H1 (cell line): ENCODE measurements around the gene ACTG1. TPM values are rescaled to one million over a fixed set of nuclear protein-coding genes. Genes with fewer than 3 reads are reported as not detected.

Experiments
- CTCF ChIA-PET: fragments of 300-600 bp; sonication (Branson Sonifier 250); formaldehyde crosslinking; loops from one replicate; lab custom pipeline; 2021; ENCODE audit not compliant: partially characterized antibody; lab: Charles Lee
- POLR2A ChIA-PET: fragments of 300-600 bp; sonication (Branson Sonifier 250); formaldehyde crosslinking; loops from one replicate; lab custom pipeline; 2021; ENCODE audit warnings: inconsistent platforms; ENCODE audit not compliant: partially characterized antibody; lab: Charles Lee
- DNase-seq, 2 experiments: peaks; one replicate each; pipeline versions ENCODE4 v3.0.0 to v3.0.0-alpha.2; 2010 to 2022; ENCODE audit warnings: low spot score in 2 of 2, low read depth in 1 of 2, mixed read lengths in 1 of 2
- FAIRE-seq: peaks from 2 replicates; lab custom pipeline; 2011; peaks lifted over from hg19 to GRCh38; lab: Jason Lieb, UNC
- H2AFZ ChIP-seq: 2 replicates; pipeline ENCODE4 v1.8.1; 2012; ENCODE audit warnings: low read length, inconsistent platforms
- H2AK5ac ChIP-seq: 2 replicates; pipeline ENCODE4 v1.6.1; 2013; ENCODE audit warnings: low read depth, low read length
- H2BK120ac ChIP-seq: replicated peaks from 2 replicates; pipeline ENCODE3; 2013; ENCODE audit warnings: low read depth, low read length, inconsistent platforms
- H2BK12ac ChIP-seq: 2 replicates; pipeline ENCODE4 v1.6.1; 2013; ENCODE audit warnings: low read depth, low read length
- H2BK15ac ChIP-seq: 2 replicates; pipeline ENCODE4 v1.6.1; 2013; ENCODE audit warnings: low read length
- H2BK20ac ChIP-seq: 2 replicates; pipeline ENCODE4 v1.6.1; 2013; ENCODE audit warnings: low read length
- H2BK5ac ChIP-seq: 2 replicates; pipeline ENCODE4 v1.6.1; 2013; ENCODE audit warnings: low read depth, low read length
- H3K14ac ChIP-seq: 2 replicates; pipeline ENCODE4 v1.6.1; 2013; ENCODE audit warnings: inconsistent platforms; ENCODE audit not compliant: insufficient read length
- H3K18ac ChIP-seq: 2 replicates; pipeline ENCODE4 v1.6.1; 2013; ENCODE audit warnings: low read length; ENCODE audit errors: extremely low read depth
- H3K23ac ChIP-seq: 2 replicates; pipeline ENCODE4 v1.6.1; 2013; ENCODE audit warnings: inconsistent platforms; ENCODE audit not compliant: insufficient read length
- H3K23me2 ChIP-seq: 2 replicates; pipeline ENCODE4 v1.6.1; 2013; ENCODE audit warnings: low read depth, low read length
- H3K27ac ChIP-seq: 2 replicates; pipeline ENCODE4 v1.6.1; 2011; ENCODE audit warnings: low read depth, low read length, inconsistent platforms
- H3K27me3 ChIP-seq, 4 experiments: replicated peaks in 1 of 4; 1 replicate in 1 of 4; 2 replicates in 3 of 4; pipeline versions ENCODE4 v1.6.1 to v1.8.1; 2011 to 2013; ENCODE audit warnings: low read length in 3 of 4, mild to moderate bottlenecking in 3 of 4, inconsistent platforms in 2 of 4, mixed read lengths in 2 of 4, moderate library complexity in 1 of 4; ENCODE audit not compliant: control insufficient read depth in 3 of 4, insufficient read depth in 3 of 4; ENCODE audit errors: extremely low read depth in 1 of 4
- H3K36me3 ChIP-seq, 4 experiments: 2 replicates each; pipeline versions ENCODE4 v1.6.1 to v1.8.1; 2011 to 2013; ENCODE audit warnings: mild to moderate bottlenecking in 4 of 4, low read length in 3 of 4, moderate library complexity in 2 of 4, control low read depth in 1 of 4, inconsistent platforms in 1 of 4; ENCODE audit not compliant: insufficient read depth in 4 of 4, control insufficient read depth in 2 of 4
- H3K4ac ChIP-seq: replicated peaks from 2 replicates; pipeline ENCODE3; 2013; ENCODE audit warnings: low read length, low read depth, mixed read lengths, inconsistent platforms; ENCODE audit not compliant: insufficient read length
- H3K4me1 ChIP-seq, 4 experiments: replicated peaks in 1 of 4; 1 replicate in 1 of 4; 2 replicates in 3 of 4; pipeline versions ENCODE4 v1.6.1 to v1.8.1; 2011 to 2013; ENCODE audit warnings: low read length in 3 of 4, inconsistent platforms in 2 of 4, mixed read lengths in 1 of 4; ENCODE audit not compliant: insufficient read depth in 4 of 4, control insufficient read depth in 3 of 4
- H3K4me2 ChIP-seq, 2 experiments: 2 replicates each; pipeline versions ENCODE4 v1.6.1 to v1.8.1; 2011 to 2013; ENCODE audit warnings: low read depth in 2 of 2, low read length in 2 of 2, control low read depth in 1 of 2, inconsistent platforms in 1 of 2, mild to moderate bottlenecking in 1 of 2; ENCODE audit not compliant: insufficient read depth in 1 of 2
- H3K4me3 ChIP-seq, 4 experiments: fragments of 200-600, 300-600 bp in 1 of 4; sonication (generic), shearing (Covaris generic), sonication (Bioruptor Twin) in 1 of 4; 2 replicates each; pipeline versions ENCODE4 v1.5.1 to v1.8.1; 2011 to 2016; ENCODE audit warnings: low read length in 4 of 4, low read depth in 3 of 4, control low read depth in 2 of 4, inconsistent platforms in 2 of 4, mild to moderate bottlenecking in 2 of 4, mixed read lengths in 1 of 4, moderate library complexity in 1 of 4; ENCODE audit not compliant: insufficient read depth in 2 of 4; ENCODE audit errors: extremely low read depth in 1 of 4
- H3K56ac ChIP-seq: replicated peaks from 2 replicates; pipeline ENCODE3; 2013; ENCODE audit warnings: low read depth, mild to moderate bottlenecking, mixed read lengths, low read length, inconsistent platforms; ENCODE audit not compliant: insufficient read length
- H3K79me1 ChIP-seq: 2 replicates; pipeline ENCODE4 v1.6.1; 2013; ENCODE audit warnings: low read depth, low read length, control low read depth
- H3K79me2 ChIP-seq, 2 experiments: 2 replicates each; pipeline versions ENCODE4 v1.6.1 to v1.8.1; 2012 to 2013; ENCODE audit warnings: low read length in 2 of 2, mild to moderate bottlenecking in 2 of 2, inconsistent platforms in 1 of 2; ENCODE audit not compliant: insufficient read depth in 2 of 2, control insufficient read depth in 1 of 2
- H3K9ac ChIP-seq, 4 experiments: replicated peaks in 1 of 4; 1 replicate in 1 of 4; 2 replicates in 3 of 4; pipeline versions ENCODE4 v1.6.1 to v1.8.1; 2011 to 2013; ENCODE audit warnings: low read depth in 3 of 4, low read length in 3 of 4, control low read depth in 2 of 4, mild to moderate bottlenecking in 2 of 4, moderate library complexity in 2 of 4, inconsistent platforms in 1 of 4; ENCODE audit errors: extremely low read depth in 1 of 4
- H3K9me3 ChIP-seq, 2 experiments: 2 replicates each; pipeline versions ENCODE4 v1.6.1 to v1.8.1; 2012 to 2013; ENCODE audit warnings: mild to moderate bottlenecking in 2 of 2, moderate library complexity in 2 of 2, control low read depth in 1 of 2, inconsistent platforms in 1 of 2, low read depth in 1 of 2, low read length in 1 of 2, mixed read lengths in 1 of 2; ENCODE audit not compliant: insufficient read depth in 2 of 2
- H4K20me1 ChIP-seq, 2 experiments: replicated peaks in 1 of 2; 2 replicates each; pipeline versions ENCODE3 to v1.8.1; 2011 to 2013; ENCODE audit warnings: inconsistent platforms in 2 of 2, low read length in 2 of 2, mild to moderate bottlenecking in 1 of 2; ENCODE audit not compliant: insufficient read depth in 2 of 2, control insufficient read depth in 1 of 2
- H4K5ac ChIP-seq: 2 replicates; pipeline ENCODE4 v1.6.1; 2013; ENCODE audit warnings: low read length, low read depth, mixed read lengths, inconsistent platforms; ENCODE audit not compliant: insufficient read length
- H4K8ac ChIP-seq: 2 replicates; pipeline ENCODE4 v1.8.0; 2013; ENCODE audit warnings: mild to moderate bottlenecking, moderate library complexity, low read length, inconsistent platforms; ENCODE audit not compliant: insufficient read depth; ENCODE audit errors: extremely low read depth
- H4K91ac ChIP-seq: replicated peaks from 2 replicates; pipeline ENCODE3; 2013; ENCODE audit warnings: low read length, mixed read lengths, inconsistent platforms; ENCODE audit not compliant: insufficient read length
- GABPA ChIP-seq: IDR thresholded peaks from 2 replicates; pipeline ENCODE4 v1.6.1; 2011; ENCODE audit warnings: mild to moderate bottlenecking, low read length, moderate library complexity, borderline replicate concordance; ENCODE audit not compliant: insufficient read depth
- PHF8 ChIP-seq: fragments of 200-600 bp; sonication (generic); conservative IDR thresholded peaks from 2 replicates; pipeline ENCODE4 v1.7.1; 2012; ENCODE audit warnings: low read depth, mild to moderate bottlenecking, inconsistent platforms, low read length, moderate library complexity
- RAD21 ChIP-seq, 2 experiments: IDR thresholded peaks in 1 of 2; conservative IDR thresholded peaks in 1 of 2; 2 replicates each; pipeline ENCODE4 v1.6.1; 2011; ENCODE audit warnings: low read depth in 2 of 2, low read length in 2 of 2, improper control_type of control experiment in 1 of 2, inconsistent platforms in 1 of 2, mild to moderate bottlenecking in 1 of 2, moderate library complexity in 1 of 2
- RBBP5 ChIP-seq: IDR thresholded peaks from 2 replicates; pipeline ENCODE4 v1.7.1; 2012; ENCODE audit warnings: low read depth, mild to moderate bottlenecking, inconsistent platforms, low read length, moderate library complexity, borderline replicate concordance
- ZNF274 ChIP-seq: IDR thresholded peaks from 2 replicates; pipeline ENCODE4 v1.7.0; 2012; ENCODE audit warnings: low read length, borderline replicate concordance; ENCODE audit errors: extremely low read depth
- WGBS, 2 experiments: shearing (Covaris generic) in 1 of 2; methylation state at CpG; one replicate each; pipeline versions ENCODE4 v1.1.6 to v1.1.7; 2013 to 2015; ENCODE audit warnings: low lambda C conversion rate in 2 of 2, mixed read lengths in 2 of 2, inconsistent platforms in 1 of 2, low coverage in 1 of 2, missing lambda C conversion rate in 1 of 2; ENCODE audit not compliant: insufficient replicate concordance in 2 of 2, insufficient coverage in 1 of 2, insufficient read length in 1 of 2; ENCODE audit errors: extremely low coverage in 1 of 2, missing lambda C conversion rate in 1 of 2; 5-methylcytosine and 5-hydroxymethylcytosine counted together
- polyA plus RNA-seq, 7 experiments: library from polyadenylated mRNA; depleted of rRNA in 3 of 7; stranded (reverse) in 5 of 7; unstranded in 2 of 7; fragments of >200 nt in 5 of 7; fragments of 200-250 nt in 2 of 7; gene quantifications; 1 replicate in 5 of 7; 2 replicates in 1 of 7; 4 replicates in 1 of 7; pipeline versions ENCODE4 v1.2.1 to v1.2.3, GENCODE V29; 2011 to 2013; ENCODE audit warnings: missing spikeins in 2 of 7, mixed read lengths in 2 of 7
- total RNA-seq: library from RNA; stranded (reverse); fragmentation: NEBNext Ultra II Directional; extraction: Animal tissue kit (Norgen Biotek cat#: 25700); gene quantifications from 2 replicates; pipeline ENCODE4 v1.2.1, GENCODE V29; 2021

The ACTG1 gene
- total and polyA plus RNA-seq, 2 of the 8 experiments (the other 6 are each of a cell fraction or from before 2014, with no cell fraction given) = 3,535 to 5,010 TPM

- peaks cover 0 to 7% of the 10 kb centered on the region in 2 experiments for H4K20me1 ChIP-seq
- no peak overlapping the region for H2AFZ ChIP-seq
- H3K27me3 ChIP-seq = peaks cover 0 to 15% (median 12%) of the 10 kb centered on the region in 4 experiments; a peak in 4 of 7 replicates
- peak overlapping the region; percentile 40 for H4K91ac ChIP-seq
- ChIA-PET POLR2A (interaction anchor here (0.9 to 30.5 kb wide), 6 partner anchors 9 to 33 kb away, joined by 3 to 1004 read pairs (median 12); partner anchors contain the start of genes ACTG1 and FAAP100), CTCF (interaction anchor here (0.6 to 2.6 kb wide), 5 partner anchors 9 to 89 kb away, joined by 3 to 16 read pairs (median 7); no protein-coding TSS in a partner anchor)
- H2BK5ac ChIP-seq = no peak overlapping the region
- no peak for DNase-seq
- FAIRE-seq = no peak
- no peak overlapping the region for H4K5ac ChIP-seq
- no peak overlapping the region for H3K4me2 ChIP-seq
- H3K79me2 ChIP-seq = no peaks in the 10 kb centered on the region
- H3K23me2 ChIP-seq = peaks cover 19% of the 10 kb centered on the region; the same call in 1 of the 2 replicates
- no peaks in the 10 kb centered on the region for H3K79me1 ChIP-seq
- no peak overlapping the region for H2BK12ac ChIP-seq
- no peak for TF ChIP-seq ZNF274
- TF ChIP-seq RBBP5 = no peak
- no peak for TF ChIP-seq RAD21 (IDR thresholded peaks at IDR 0.05 in 1 of 2, conservative IDR thresholded peaks at IDR 0.05 in 1 of 2; ENCODE audit: low read depth in 2 of 2, low read length in 2 of 2)
- TF ChIP-seq GABPA = no peak
- no peak for TF ChIP-seq PHF8
- TF ChIP-seq, all 59 proteins: peak for 0
- Histone ChIP-seq H2BK15ac (no peak overlapping the region), H3K23ac (no peak overlapping the region), H3K4me1 (no peaks in the 10 kb centered on the region), H2BK20ac (no peak overlapping the region), H2BK120ac (no peak overlapping the region), H3K36me3 (no peaks in the 10 kb centered on the region), H3K9me3 (peaks cover 4 to 8% of the 10 kb centered on the region in 2 experiments; a peak in 1 of 4 replicates), H3K9ac (no peak overlapping the region), H2AK5ac (no peak overlapping the region; the same call in 1 of the 2 replicates), H3K14ac (no peak overlapping the region), H3K27ac (no peak overlapping the region), H3K56ac (no peak overlapping the region), H4K8ac (no peak overlapping the region), H3K4me3 (no peak overlapping the region), H3K4ac (no peak overlapping the region), H3K18ac (no peak overlapping the region)
- WGBS, 2 experiments = 95% methylated on average over 6 of the region's 6 CpGs; no CpG with 5 or more reads in 1 of the 2 experiments
Observed at GRCh38 chr17:81529437-81529803, 16.8 kb upstream of the ACTG1 start.
